HL-60 (cell line): ENCODE results near the gene ALOX12B.

Source experiments
- CTCF ChIP-seq: IDR thresholded peaks from one replicate; pipeline ENCODE4 v1.5.1; 2011; ENCODE audit warnings: low read length, control low read depth, inconsistent platforms; ENCODE audit not compliant: insufficient read depth
- GABPA ChIP-seq: IDR thresholded peaks from 2 replicates; pipeline ENCODE4 v1.6.1; 2012; ENCODE audit warnings: low read depth
- POLR2AphosphoS5 ChIP-seq: IDR thresholded peaks from 2 replicates; pipeline ENCODE4 v1.6.1; 2012; ENCODE audit warnings: low read depth
- REST ChIP-seq: IDR thresholded peaks from 2 replicates; pipeline ENCODE4 v1.6.1; 2012; ENCODE audit warnings: low read depth; ENCODE audit not compliant: insufficient replicate concordance

- TF ChIP-seq CTCF (no peak), GABPA (no peak), POLR2AphosphoS5 (no peak), REST (no peak)
Measured at GRCh38 chr17:8125154-8125946, 37.8 kb upstream of the ALOX12B start.
